ENCODE measurements around the gene HYOU1. TPM values are rescaled to one million over a fixed set of nuclear protein-coding genes. Genes with fewer than 3 reads are reported as not detected.

Gene HYOU1
- total and polyA plus RNA-seq, 2 experiments from 2014 or later: 122 to 168 TPM

DNA sequence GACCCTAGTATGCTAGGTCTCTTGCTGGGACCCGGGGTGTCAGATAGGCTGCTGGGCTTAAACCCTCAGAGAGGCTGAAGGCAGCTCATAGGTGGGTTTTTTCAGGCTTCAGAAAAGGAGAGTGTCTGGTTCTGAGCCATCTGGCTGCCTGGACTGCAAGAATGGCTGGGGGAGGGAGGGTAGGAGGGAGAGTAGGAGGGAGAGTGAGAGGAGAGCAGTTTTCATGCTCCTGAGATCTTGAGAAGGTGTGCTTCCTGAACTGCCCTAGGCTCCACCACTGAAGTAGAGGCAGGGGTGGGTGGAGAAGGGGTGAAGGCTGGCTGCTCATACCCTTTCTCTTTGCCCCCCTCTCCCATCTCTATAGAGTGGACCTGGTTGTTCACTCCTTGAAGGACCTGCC, 32.3 kb upstream of the HYOU1 start:
- Histone ChIP-seq H3K9me2 (replicated peaks; ENCODE audit: insufficient read depth) (no peaks in the 10 kb centered on the region), H3K27me3 (no peaks in the 10 kb centered on the region), H3K4me3 (no peak overlapping the region), H3K4me2 (no peak overlapping the region), H2AFZ (no peak overlapping the region), H3K36me3 (replicated peaks; ENCODE audit: insufficient read depth, low read depth) (no peaks in the 10 kb centered on the region), H4K20me1 (ENCODE audit: insufficient read depth, poor library complexity, severe bottlenecking) (peaks cover 6% of the 10 kb centered on the region), H3K4me1 (ENCODE audit: insufficient read depth) (peaks cover 26% of the 10 kb centered on the region), H3K79me2 (peaks cover 54% of the 10 kb centered on the region), H3K27ac (no peak overlapping the region), H3K9me3 (ENCODE audit: low read depth) (no peaks in the 10 kb centered on the region)
- no peak for DNase-seq (ENCODE audit: low spot score)
- no peak for TF ChIP-seq EZH2phosphoT487 (IDR thresholded peaks at IDR 0.05; ENCODE audit: low read depth, severe bottlenecking, unreplicated experiment)
- TF ChIP-seq, protein P1, sequence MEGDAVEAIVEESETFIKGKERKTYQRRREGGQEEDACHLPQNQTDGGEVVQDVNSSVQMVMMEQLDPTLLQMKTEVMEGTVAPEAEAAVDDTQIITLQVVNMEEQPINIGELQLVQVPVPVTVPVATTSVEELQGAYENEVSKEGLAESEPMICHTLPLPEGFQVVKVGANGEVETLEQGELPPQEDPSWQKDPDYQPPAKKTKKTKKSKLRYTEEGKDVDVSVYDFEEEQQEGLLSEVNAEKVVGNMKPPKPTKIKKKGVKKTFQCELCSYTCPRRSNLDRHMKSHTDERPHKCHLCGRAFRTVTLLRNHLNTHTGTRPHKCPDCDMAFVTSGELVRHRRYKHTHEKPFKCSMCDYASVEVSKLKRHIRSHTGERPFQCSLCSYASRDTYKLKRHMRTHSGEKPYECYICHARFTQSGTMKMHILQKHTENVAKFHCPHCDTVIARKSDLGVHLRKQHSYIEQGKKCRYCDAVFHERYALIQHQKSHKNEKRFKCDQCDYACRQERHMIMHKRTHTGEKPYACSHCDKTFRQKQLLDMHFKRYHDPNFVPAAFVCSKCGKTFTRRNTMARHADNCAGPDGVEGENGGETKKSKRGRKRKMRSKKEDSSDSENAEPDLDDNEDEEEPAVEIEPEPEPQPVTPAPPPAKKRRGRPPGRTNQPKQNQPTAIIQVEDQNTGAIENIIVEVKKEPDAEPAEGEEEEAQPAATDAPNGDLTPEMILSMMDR (IDR thresholded peaks at IDR 0.05; ENCODE audit: poor library complexity): no peak
- no peak for TF ChIP-seq EZH2 (IDR thresholded peaks at IDR 0.05; ENCODE audit: borderline replicate concordance)
- WGBS (ENCODE audit: low lambda C conversion rate, missing lambda C conversion rate): 57% methylated on average over 1 of the region's 1 CpG

DNA sequence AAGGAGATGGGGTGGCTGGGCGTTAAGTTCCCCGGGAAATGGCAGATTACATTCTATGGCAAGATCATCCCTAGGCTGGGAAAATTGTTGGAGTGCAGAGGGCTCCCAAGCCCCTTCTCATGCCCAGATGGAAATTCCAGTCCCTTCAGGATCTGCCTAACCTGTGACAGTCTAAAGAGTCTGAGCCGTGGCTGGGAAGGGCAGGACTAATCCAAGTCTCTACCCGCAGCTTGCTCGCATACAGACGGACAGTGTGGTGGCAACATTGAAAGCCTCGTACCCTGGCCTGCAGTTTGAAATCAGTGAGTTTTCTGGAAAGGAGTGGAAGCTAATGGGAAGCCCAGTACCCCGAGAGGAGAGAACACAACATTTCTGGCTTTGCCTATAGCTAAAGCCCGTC, 31.4 kb upstream of the HYOU1 start:
- H3K9me3 ChIP-seq (ENCODE audit: low read depth): no peaks in the 10 kb centered on the region
- H3K4me1 ChIP-seq (ENCODE audit: insufficient read depth): peaks cover 23% of the 10 kb centered on the region
- no peak overlapping the region for H3K4me3 ChIP-seq
- H3K9me2 ChIP-seq (replicated peaks; ENCODE audit: insufficient read depth): no peaks in the 10 kb centered on the region
- 93% methylated on average over 9 of the region's 9 CpGs for WGBS (ENCODE audit: low lambda C conversion rate, missing lambda C conversion rate)
- peaks cover 45% of the 10 kb centered on the region for H3K79me2 ChIP-seq
- H3K4me2 ChIP-seq: no peak overlapping the region
- no peak overlapping the region for H3K27ac ChIP-seq
- no peaks in the 10 kb centered on the region for H3K27me3 ChIP-seq
- TF ChIP-seq, protein P1 (IDR thresholded peaks at IDR 0.05; ENCODE audit: poor library complexity): no peak
- TF ChIP-seq EZH2phosphoT487 (IDR thresholded peaks at IDR 0.05; ENCODE audit: low read depth, severe bottlenecking, unreplicated experiment): no peak
- no peak for TF ChIP-seq EZH2 (IDR thresholded peaks at IDR 0.05; ENCODE audit: borderline replicate concordance)
- no peak overlapping the region for H2AFZ ChIP-seq
- no peaks in the 10 kb centered on the region for H3K36me3 ChIP-seq (replicated peaks; ENCODE audit: insufficient read depth, low read depth)
- peaks cover 6% of the 10 kb centered on the region for H4K20me1 ChIP-seq (ENCODE audit: insufficient read depth, poor library complexity, severe bottlenecking)
- DNase-seq (ENCODE audit: low spot score): no peak

DNA sequence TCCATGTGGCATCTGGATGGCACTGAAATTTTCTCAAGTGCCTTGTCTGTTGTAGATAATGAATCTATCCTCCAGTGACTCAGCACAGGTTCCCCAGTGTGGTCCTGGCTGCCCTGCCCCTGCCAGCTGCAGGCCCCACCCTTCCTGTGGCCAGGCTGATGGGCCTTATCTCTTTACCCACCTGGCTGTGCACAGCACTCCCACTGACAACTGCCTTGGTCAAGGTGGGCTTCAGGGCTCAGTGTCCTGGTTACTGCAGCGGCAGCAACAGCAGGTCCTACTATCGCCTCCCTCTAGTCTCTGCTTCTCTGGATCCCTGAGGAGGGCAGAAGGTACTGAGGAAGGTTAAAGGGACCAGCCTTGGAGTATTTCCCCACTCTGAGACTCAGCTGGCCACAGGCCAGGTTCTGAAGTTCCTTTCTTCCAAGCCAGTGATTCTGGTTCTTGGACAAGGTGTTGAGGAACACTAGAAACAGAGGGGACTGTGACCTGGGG, 30.8 kb upstream of the HYOU1 start:
- Histone ChIP-seq H3K79me2 (peaks cover 39% of the 10 kb centered on the region), H3K4me1 (ENCODE audit: insufficient read depth) (peaks cover 16% of the 10 kb centered on the region), H3K9me2 (replicated peaks; ENCODE audit: insufficient read depth) (no peaks in the 10 kb centered on the region), H3K9me3 (ENCODE audit: low read depth) (no peaks in the 10 kb centered on the region), H3K36me3 (replicated peaks; ENCODE audit: insufficient read depth, low read depth) (no peaks in the 10 kb centered on the region), H3K4me3 (no peak overlapping the region), H3K4me2 (no peak overlapping the region), H4K20me1 (ENCODE audit: insufficient read depth, poor library complexity, severe bottlenecking) (peaks cover under 1% of the 10 kb centered on the region), H3K27me3 (no peaks in the 10 kb centered on the region), H3K27ac (no peak overlapping the region), H2AFZ (no peak overlapping the region)
- TF ChIP-seq EZH2phosphoT487 (IDR thresholded peaks at IDR 0.05; ENCODE audit: low read depth, severe bottlenecking, unreplicated experiment) (no peak), EZH2 (IDR thresholded peaks at IDR 0.05; ENCODE audit: borderline replicate concordance) (no peak)
- TF ChIP-seq, protein P1 (IDR thresholded peaks at IDR 0.05; ENCODE audit: poor library complexity): no peak
- 97% methylated on average over 2 of the region's 2 CpGs for WGBS (ENCODE audit: low lambda C conversion rate, missing lambda C conversion rate)
- no peak for DNase-seq (ENCODE audit: low spot score)
